Omental fat pad (tissue), 4 donors: ENCODE measurements around the gene TNFAIP8. TPM values are rescaled to one million over a fixed set of nuclear protein-coding genes. Genes with fewer than 3 reads are reported as not detected.

Source experiments
- ATAC-seq: fragments of 150-250 bp; one replicate; pipeline ENCODE4 v1.9.1; 2016; ENCODE audit warnings: mild to moderate bottlenecking, moderate library complexity; ENCODE audit not compliant: low FRiP score
- DNase-seq: peaks from one replicate; pipeline ENCODE4 v3.0.0-alpha.2; 2019; ENCODE audit warnings: low spot score
- CTCF ChIP-seq, 3 donors: fragments of 450-650 bp; IDR thresholded peaks; one replicate each; pipeline ENCODE4 v1.5.1; 2016 to 2017; ENCODE audit warnings: antibody characterized with exemption in 3 of 3, mild to moderate bottlenecking in 3 of 3, moderate library complexity in 2 of 3
- total RNA-seq, 4 donors: library from RNA; depleted of rRNA; stranded (reverse); fragments of >200 nt; gene quantifications; one replicate each; pipeline ENCODE4 v1.1.0, GENCODE V29; 2016

TNFAIP8 gene
- total RNA-seq, 4 donors from 2014 or later = 24.4 to 106 (median 75.0) TPM

- ATAC-seq (no peak), DNase-seq (no peak)
- TF ChIP-seq CTCF (IDR thresholded peaks at IDR 0.05) = no peak
Observed at GRCh38 chr5:119358530-119358900, 2.7 kb downstream of the TNFAIP8 start.

GRCh38 chr5:119358901-119359603 is 3.2 kb downstream of the TNFAIP8 start:
- no peak for ATAC-seq
- TF ChIP-seq CTCF (IDR thresholded peaks at IDR 0.05) = no peak

DNA sequence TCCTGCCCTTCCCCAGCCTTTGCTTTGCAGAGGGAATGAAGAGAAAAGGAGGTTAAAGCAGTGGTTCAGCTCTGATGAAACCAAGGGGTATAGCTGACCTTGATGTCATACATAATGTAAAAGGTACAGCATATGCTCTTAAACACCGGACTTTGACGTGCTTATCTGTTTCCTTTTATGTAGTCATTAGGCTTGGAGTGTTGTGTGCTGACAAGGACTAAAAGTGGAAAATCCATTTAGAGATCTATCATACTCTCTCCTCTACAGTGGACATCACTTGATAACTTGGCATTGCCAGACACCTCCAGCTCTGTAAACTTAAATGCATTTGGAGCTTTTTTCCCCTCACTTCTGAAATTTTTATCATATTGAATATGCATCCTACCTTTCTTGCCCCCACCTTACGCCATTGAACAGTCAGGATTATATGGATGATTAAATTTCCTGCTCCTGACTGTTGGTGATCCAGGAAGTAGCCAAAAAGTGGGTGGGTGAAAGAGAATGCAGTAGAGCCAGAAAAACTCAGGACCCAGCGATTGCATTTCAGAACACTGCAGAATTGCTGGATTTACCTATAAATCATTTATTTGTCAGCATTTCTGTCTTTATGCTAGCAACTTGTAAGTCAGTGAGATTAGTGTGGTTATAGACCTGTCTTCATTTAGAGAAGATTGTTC is 4.1 kb downstream of the TNFAIP8 start:
- no peak for TF ChIP-seq CTCF (IDR thresholded peaks at IDR 0.05)
- ATAC-seq = no peak
- DNase-seq = no peak

More at GRCh38 chr5:119358901-119359603, 3.2 kb downstream of the TNFAIP8 start:
- no peak for DNase-seq

- ATAC-seq (peak; percentile 80), DNase-seq (no peak)
- no peak for TF ChIP-seq CTCF (IDR thresholded peaks at IDR 0.05)
Observed at GRCh38 chr5:119360905-119361593, 5.2 kb downstream of the TNFAIP8 start.

DNA sequence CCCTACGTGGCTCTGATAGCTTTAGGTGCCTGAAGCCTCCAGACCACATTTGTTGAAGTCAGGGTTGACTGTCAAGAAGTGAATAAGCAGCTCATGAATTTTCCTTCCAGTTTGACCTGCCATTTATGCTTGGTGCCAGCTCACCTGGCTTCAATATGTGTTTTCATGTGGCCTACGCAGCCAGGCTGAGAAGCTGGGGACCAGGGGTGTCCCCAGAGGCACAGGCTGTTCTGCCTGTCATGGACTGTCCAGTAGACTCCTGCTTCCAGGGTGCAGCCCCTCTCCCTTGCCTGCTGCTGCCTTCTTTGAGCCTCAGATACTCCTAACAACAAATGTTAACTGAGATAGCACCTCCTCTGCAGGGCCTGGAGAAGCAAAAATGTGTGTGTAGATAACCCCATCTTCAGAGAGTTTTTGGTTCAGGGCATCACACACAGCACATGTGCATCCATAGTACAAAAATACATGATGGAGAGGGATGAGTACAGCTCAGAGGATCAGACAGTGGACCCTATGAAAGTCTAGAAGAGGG is 5.8 kb downstream of the TNFAIP8 start:
- no peak for ATAC-seq
- TF ChIP-seq CTCF (IDR thresholded peaks at IDR 0.05) = no peak
- no peak for DNase-seq

DNA sequence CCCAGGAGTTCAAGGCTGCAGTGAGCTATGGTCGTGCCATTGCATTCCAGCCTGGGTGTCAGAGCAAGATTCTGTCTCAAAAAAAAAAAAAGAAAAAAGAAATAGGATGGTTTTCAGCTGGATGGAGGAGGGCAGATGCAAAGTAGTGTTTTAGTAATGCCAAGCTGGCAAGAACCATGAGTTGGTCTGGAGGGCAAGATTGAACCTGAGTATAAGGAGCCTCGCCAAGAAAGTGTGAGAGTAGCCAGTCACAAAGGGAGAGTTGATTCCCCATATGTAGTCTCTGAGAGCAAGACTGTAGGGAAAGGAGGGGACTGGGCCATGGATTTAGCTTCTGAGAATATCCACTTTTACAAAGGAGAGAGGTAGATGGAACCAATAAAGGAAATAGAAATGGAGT is 6.9 kb downstream of the TNFAIP8 start:
- ATAC-seq = no peak
- TF ChIP-seq CTCF (IDR thresholded peaks at IDR 0.05) = no peak
- DNase-seq = no peak
